Trophoblast cell (in vitro differentiated cells and primary cell): Measurements from ENCODE around the gene CR1L.
A peak's percentile ranks its signal among the peaks of the same experiment; 100 is the strongest.

Experiments used
- DNase-seq, 2 donors: peaks; one replicate each; pipeline ENCODE4 v3.0.0-alpha.2; 2016
- H2AFZ ChIP-seq: 2 replicates; pipeline ENCODE4 v1.6.1; 2013; ENCODE audit warnings: low read length, moderate library complexity, mild to moderate bottlenecking; ENCODE audit not compliant: insufficient read depth, poor library complexity
- H2AK5ac ChIP-seq: 2 replicates; pipeline ENCODE4 v1.6.1; 2013; ENCODE audit warnings: mild to moderate bottlenecking, low read length
- H2BK120ac ChIP-seq: 2 replicates; pipeline ENCODE4 v1.6.1; 2013; ENCODE audit warnings: low read length, mild to moderate bottlenecking, moderate library complexity; ENCODE audit not compliant: insufficient read depth, poor library complexity
- H2BK12ac ChIP-seq: 2 replicates; pipeline ENCODE4 v1.6.1; 2013; ENCODE audit warnings: mild to moderate bottlenecking, low read length, moderate library complexity
- H2BK5ac ChIP-seq: 2 replicates; pipeline ENCODE4 v1.6.1; 2013; ENCODE audit warnings: low read length, low read depth, moderate library complexity, mild to moderate bottlenecking; ENCODE audit not compliant: poor library complexity
- H3K14ac ChIP-seq: 2 replicates; pipeline ENCODE4 v1.6.1; 2013; ENCODE audit warnings: mild to moderate bottlenecking, low read length
- H3K18ac ChIP-seq: 2 replicates; pipeline ENCODE4 v1.6.1; 2013; ENCODE audit warnings: mild to moderate bottlenecking, low read length
- H3K23ac ChIP-seq: 2 replicates; pipeline ENCODE4 v1.6.1; 2013; ENCODE audit warnings: low read length
- H3K27ac ChIP-seq: 2 replicates; pipeline ENCODE4 v1.5.1; 2013; ENCODE audit warnings: low read depth, mild to moderate bottlenecking, inconsistent platforms, low read length, moderate library complexity
- H3K27me3 ChIP-seq: 2 replicates; pipeline ENCODE4 v1.6.1; 2013; ENCODE audit warnings: inconsistent platforms, mild to moderate bottlenecking, low read length, moderate library complexity; ENCODE audit not compliant: insufficient read depth
- H3K36me3 ChIP-seq, 2 experiments: 1 replicate in 1 of 2; 2 replicates in 1 of 2; pipeline ENCODE4 v1.6.1; 2013; ENCODE audit warnings: low read length in 2 of 2, mild to moderate bottlenecking in 2 of 2, moderate library complexity in 1 of 2; ENCODE audit not compliant: insufficient read depth in 2 of 2, control insufficient read depth in 1 of 2
- H3K4ac ChIP-seq: 2 replicates; pipeline ENCODE4 v1.6.1; 2013; ENCODE audit warnings: low read depth, mild to moderate bottlenecking, low read length, moderate library complexity
- H3K4me1 ChIP-seq, 2 experiments: 1 replicate in 1 of 2; 2 replicates in 1 of 2; pipeline ENCODE4 v1.6.1; 2013; ENCODE audit warnings: low read length in 2 of 2, mild to moderate bottlenecking in 2 of 2, moderate library complexity in 1 of 2; ENCODE audit not compliant: insufficient read depth in 2 of 2, control insufficient read depth in 1 of 2
- H3K4me2 ChIP-seq: 2 replicates; pipeline ENCODE4 v1.6.1; 2013; ENCODE audit warnings: inconsistent platforms, mild to moderate bottlenecking, low read length, moderate library complexity
- H3K4me3 ChIP-seq: 2 replicates; pipeline ENCODE4 v1.5.1; 2013; ENCODE audit warnings: mild to moderate bottlenecking, low read depth, low read length, inconsistent platforms
- H3K79me1 ChIP-seq: one replicate; pipeline ENCODE4 v1.6.1; 2013; ENCODE audit warnings: low read length
- H3K79me2 ChIP-seq: 2 replicates; pipeline ENCODE4 v1.6.1; 2013; ENCODE audit warnings: low read length, mild to moderate bottlenecking; ENCODE audit not compliant: control insufficient read depth, insufficient read depth, poor library complexity
- H3K9ac ChIP-seq: 2 replicates; pipeline ENCODE4 v1.6.1; 2013; ENCODE audit warnings: mild to moderate bottlenecking, low read length
- H3K9me3 ChIP-seq: 2 replicates; pipeline ENCODE4 v1.6.1; 2013; ENCODE audit warnings: low read depth, mild to moderate bottlenecking, control low read depth, inconsistent platforms, low read length; ENCODE audit not compliant: insufficient read depth
- H4K12ac ChIP-seq: 2 replicates; pipeline ENCODE4 v1.6.1; 2013; ENCODE audit warnings: low read depth, mild to moderate bottlenecking, low read length, moderate library complexity
- H4K8ac ChIP-seq: 2 replicates; pipeline ENCODE4 v1.6.1; 2013; ENCODE audit warnings: low read depth, mild to moderate bottlenecking, low read length, moderate library complexity
- H4K91ac ChIP-seq: one replicate; pipeline ENCODE4 v1.6.1; 2013; ENCODE audit warnings: low read depth, mild to moderate bottlenecking, low read length, moderate library complexity
- WGBS: extraction: QIAGEN DNeasy Blood & Tissue Kit; methylation state at CpG from one replicate; pipeline ENCODE4 v1.1.7; 2013; ENCODE audit warnings: missing lambda C conversion rate; ENCODE audit not compliant: insufficient read length, insufficient coverage; ENCODE audit errors: extremely low coverage; 5-methylcytosine and 5-hydroxymethylcytosine counted together

Gene CR1L

DNA sequence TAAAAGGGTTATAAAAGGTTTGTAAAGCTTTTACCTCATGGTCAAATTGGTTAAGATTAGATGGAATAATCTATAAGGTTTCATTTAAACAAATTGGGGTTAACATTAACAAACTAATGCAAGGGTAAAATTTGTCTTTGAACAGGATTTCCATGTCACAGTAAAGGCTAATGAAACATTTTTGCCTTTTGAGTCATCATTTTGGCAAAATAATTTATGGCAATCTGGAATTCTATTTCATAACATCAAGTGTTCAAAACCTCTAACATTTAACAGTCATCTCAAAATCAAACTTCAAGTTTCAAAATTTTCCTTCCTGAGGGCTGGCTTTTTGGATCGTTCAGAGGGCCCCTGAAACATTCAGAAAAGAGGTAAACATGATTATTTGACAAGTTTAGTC, 100.4 kb downstream of the CR1L start:
- Histone ChIP-seq H3K79me2 (no peaks in the 10 kb centered on the region), H3K27me3 (no peaks in the 10 kb centered on the region), H3K4me1 (no peaks in the 10 kb centered on the region), H3K36me3 (no peaks in the 10 kb centered on the region), H3K79me1 (no peaks in the 10 kb centered on the region), H3K27ac (no peak overlapping the region), H2AK5ac (no peak overlapping the region), H3K4me2 (no peak overlapping the region), H2BK12ac (no peak overlapping the region), H4K8ac (no peak overlapping the region), H3K4ac (no peak overlapping the region), H3K23ac (no peak overlapping the region), H2BK120ac (no peak overlapping the region), H2BK5ac (no peak overlapping the region), H4K12ac (no peak overlapping the region), H3K14ac (no peak overlapping the region), H3K9me3 (no peaks in the 10 kb centered on the region), H4K91ac (no peak overlapping the region), H3K18ac (no peak overlapping the region), H3K9ac (no peak overlapping the region), H3K4me3 (no peak overlapping the region), H2AFZ (no peak overlapping the region)
- DNase-seq, result no peak
- WGBS, result no CpG with 5 or more reads among the region's 1 CpG

DNA sequence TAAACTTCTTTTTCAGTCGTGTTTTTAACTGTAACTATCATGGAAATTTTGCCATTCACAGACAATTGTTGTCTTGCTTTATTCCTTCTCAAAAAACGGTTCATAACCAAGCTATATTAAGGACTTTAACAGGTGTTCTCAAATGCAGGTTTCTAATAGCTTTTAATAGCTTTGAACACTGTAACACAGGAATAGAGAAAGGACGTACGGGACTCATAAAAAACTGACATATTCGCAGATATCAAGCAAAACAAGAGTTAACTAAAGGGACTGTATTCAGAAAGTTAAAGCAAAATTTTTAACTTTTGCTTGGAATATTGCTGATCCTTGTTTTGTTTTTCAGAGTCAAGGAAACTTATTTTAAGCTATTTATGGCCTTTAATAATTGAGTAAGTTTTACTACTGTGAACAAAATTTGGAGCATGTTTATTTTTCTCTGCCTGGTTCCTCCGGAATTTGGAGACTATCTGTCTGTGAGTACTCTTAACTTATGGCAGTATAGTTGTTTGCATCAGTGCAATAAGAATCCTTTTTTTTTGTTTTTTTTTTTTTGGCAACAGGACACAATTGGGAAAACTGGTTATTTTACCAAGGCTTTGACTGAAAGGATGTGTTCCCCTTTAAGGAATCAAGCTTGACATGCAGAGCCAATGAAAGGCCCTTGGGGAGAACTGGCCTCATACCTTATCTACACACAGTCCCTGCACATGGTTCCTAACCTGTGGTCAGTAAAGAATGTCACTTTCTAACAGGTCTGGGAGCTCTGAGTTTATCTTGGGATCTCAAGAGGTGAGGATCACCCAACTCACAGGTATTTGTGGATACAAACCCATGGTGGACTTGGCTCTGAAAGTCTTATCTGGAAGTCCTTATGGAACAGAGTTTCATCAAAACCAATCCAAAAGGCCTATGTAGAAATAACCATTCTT, 101.2 kb downstream of the CR1L start:
- no peaks in the 10 kb centered on the region for H3K27me3 ChIP-seq
- no peaks in the 10 kb centered on the region for H3K9me3 ChIP-seq
- H3K36me3 ChIP-seq, result no peaks in the 10 kb centered on the region
- peaks cover 0 to under 1% of the 10 kb centered on the region in 2 experiments for H3K4me1 ChIP-seq
- no peaks in the 10 kb centered on the region for H3K79me2 ChIP-seq
- H2BK12ac ChIP-seq, result no peak overlapping the region
- no peak overlapping the region for H4K91ac ChIP-seq
- H4K8ac ChIP-seq, result no peak overlapping the region
- H3K18ac ChIP-seq, result no peak overlapping the region
- no peak overlapping the region for H2AFZ ChIP-seq
- H3K79me1 ChIP-seq, result no peaks in the 10 kb centered on the region
- no peak overlapping the region for H3K23ac ChIP-seq
- H2AK5ac ChIP-seq, result no peak overlapping the region
- no CpG with 5 or more reads among the region's 6 CpGs for whole genome bisulfite sequencing
- no peak overlapping the region for H3K27ac ChIP-seq
- H3K9ac ChIP-seq, result no peak overlapping the region
- no peak overlapping the region for H3K4me2 ChIP-seq
- H2BK5ac ChIP-seq, result no peak overlapping the region
- no peak overlapping the region for H3K4me3 ChIP-seq
- DNase-seq, result peak; percentile 61 to 79
- H3K4ac ChIP-seq, result no peak overlapping the region
- H4K12ac ChIP-seq, result no peak overlapping the region
- no peak overlapping the region for H3K14ac ChIP-seq
- H2BK120ac ChIP-seq, result no peak overlapping the region

DNA sequence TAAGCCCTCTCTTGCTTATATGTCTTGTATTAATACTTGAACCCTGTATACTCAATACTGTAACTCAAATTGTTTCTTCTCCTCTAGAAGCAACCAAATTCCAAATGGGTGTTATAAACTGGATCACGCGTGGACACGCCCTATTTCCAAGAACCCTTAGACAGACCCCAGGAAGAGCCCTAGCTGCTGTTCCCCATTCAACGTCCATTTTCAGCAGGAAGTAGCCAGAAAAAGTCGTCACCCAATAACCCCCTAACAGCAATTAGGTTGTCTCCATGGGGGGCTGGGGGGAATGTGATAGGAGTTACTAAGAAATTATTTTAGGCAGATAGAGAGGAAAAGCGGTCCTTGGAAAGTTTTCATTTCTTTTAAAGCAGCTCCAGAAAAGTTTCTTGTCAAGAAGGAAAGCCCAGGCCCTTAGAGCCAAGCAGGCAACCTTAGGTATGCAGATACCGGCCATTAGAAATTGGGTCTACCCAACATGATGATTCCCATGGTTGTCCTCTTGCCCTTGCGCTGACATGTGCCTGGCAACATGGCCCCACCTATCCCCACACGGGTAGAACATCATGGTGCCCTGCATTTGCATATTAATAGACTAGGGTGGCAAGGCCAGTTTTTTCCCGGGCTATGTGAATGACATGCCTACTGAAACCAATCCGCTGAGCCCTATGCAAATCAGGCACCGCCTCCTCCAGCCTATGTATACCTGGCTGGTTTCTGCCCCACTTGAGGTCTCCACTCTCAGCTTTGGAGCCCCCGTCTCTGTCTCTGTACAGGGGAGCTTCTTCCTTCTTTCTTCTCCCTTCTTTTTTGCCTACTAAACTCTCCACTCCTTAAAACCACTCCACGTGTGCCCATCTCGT, 102.9 kb downstream of the CR1L start:
- Histone ChIP-seq H2AFZ (no peak overlapping the region), H4K12ac (no peak overlapping the region), H2BK12ac (peak overlapping the region; percentile 42), H4K8ac (no peak overlapping the region), H3K36me3 (no peaks in the 10 kb centered on the region), H3K4me3 (no peak overlapping the region), H3K79me2 (peaks cover 10% of the 10 kb centered on the region), H3K18ac (no peak overlapping the region), H3K4ac (no peak overlapping the region), H3K14ac (no peak overlapping the region), H3K79me1 (peaks cover 14% of the 10 kb centered on the region), H3K4me1 (peaks cover 0 to 3% of the 10 kb centered on the region in 2 experiments), H2AK5ac (no peak overlapping the region), H2BK5ac (no peak overlapping the region), H3K4me2 (peak overlapping the region; percentile 11), H3K27me3 (no peaks in the 10 kb centered on the region), H3K9me3 (no peaks in the 10 kb centered on the region), H2BK120ac (no peak overlapping the region), H3K9ac (no peak overlapping the region), H3K23ac (no peak overlapping the region), H3K27ac (no peak overlapping the region), H4K91ac (no peak overlapping the region)
- WGBS, result no CpG with 5 or more reads among the region's 15 CpGs
- DNase-seq, result no peak

DNA sequence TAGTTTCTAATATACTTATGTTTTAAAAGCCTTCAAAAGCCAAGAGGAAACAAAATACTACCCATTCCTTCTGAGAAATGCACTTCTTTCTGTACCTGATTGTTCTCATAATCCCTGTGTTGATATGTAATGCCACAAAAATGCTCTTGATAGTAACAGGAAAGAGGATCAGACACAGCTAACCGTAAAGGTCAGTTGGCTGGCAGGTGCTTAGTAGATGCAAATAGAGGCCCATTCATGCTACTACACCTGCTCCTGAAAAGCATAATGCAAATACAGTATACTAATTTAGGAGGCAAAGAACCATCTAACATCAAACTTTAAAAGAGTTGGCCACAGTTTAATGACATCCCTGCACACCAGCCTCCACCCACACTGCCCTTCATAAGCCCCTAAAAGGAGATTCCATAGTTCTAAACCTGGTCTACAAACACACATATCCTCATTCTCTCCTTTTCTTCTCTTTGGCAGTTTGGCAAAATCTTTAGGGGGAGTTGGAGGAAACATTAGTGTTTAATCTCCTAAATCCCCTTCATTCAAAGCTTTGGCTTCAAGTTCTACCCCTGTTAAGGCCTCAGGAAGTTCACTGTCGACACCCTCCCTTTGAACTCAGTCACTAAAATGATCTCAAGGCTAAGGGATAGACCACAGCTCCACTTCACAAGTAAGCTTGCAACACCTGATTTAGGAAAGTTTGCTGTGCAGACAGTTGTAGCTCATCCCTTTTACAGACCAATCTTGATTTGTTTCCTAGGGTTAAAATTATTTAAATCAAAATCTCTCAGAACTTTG, 104.0 kb downstream of the CR1L start:
- DNase-seq, result peak in 1 of 2 donors; percentile 62
- H2AFZ ChIP-seq, result no peak overlapping the region

More for the DNA sequence above, 104.0 kb downstream of the CR1L start:
- Histone ChIP-seq H4K12ac (no peak overlapping the region), H3K36me3 (no peaks in the 10 kb centered on the region), H3K4ac (no peak overlapping the region), H2BK5ac (no peak overlapping the region), H2AK5ac (no peak overlapping the region), H2BK120ac (no peak overlapping the region), H3K4me2 (no peak overlapping the region), H4K8ac (no peak overlapping the region), H3K27me3 (no peaks in the 10 kb centered on the region), H3K9me3 (no peaks in the 10 kb centered on the region), H4K91ac (no peak overlapping the region), H3K79me1 (peaks cover 14% of the 10 kb centered on the region), H3K23ac (no peak overlapping the region), H3K18ac (no peak overlapping the region), H3K9ac (no peak overlapping the region), H3K27ac (no peak overlapping the region), H3K4me1 (peaks cover 3 to 6% of the 10 kb centered on the region in 2 experiments), H3K14ac (no peak overlapping the region), H3K4me3 (no peak overlapping the region), H2BK12ac (no peak overlapping the region), H3K79me2 (peaks cover 14% of the 10 kb centered on the region)
- WGBS, result no CpG with 5 or more reads among the region's 2 CpGs
